T-helper 1 cell treated with Interleukin-12 subunit alpha and Interleukin-12 subunit beta and Interleukin-4 antibody, amounts not matched to agents 30 μg/mL and 1 μg/mL, for 36 hours (primary cell): Measurements from ENCODE around the gene SMIM38.
A peak's percentile ranks its signal among the peaks of the same experiment; 100 is the strongest.

Experiments used
- H3K27ac Mint-ChIP-seq: one replicate; pipeline ENCODE4 v1.8.0; 2021; ENCODE audit warnings: mild to moderate bottlenecking, mixed read lengths
- H3K27me3 Mint-ChIP-seq: one replicate; pipeline ENCODE4 v1.8.0; 2021; ENCODE audit warnings: low read depth, mixed read lengths
- H3K36me3 Mint-ChIP-seq: one replicate; pipeline ENCODE4 v1.8.0; 2021; ENCODE audit warnings: low read depth, mixed read lengths
- H3K4me1 Mint-ChIP-seq: one replicate; pipeline ENCODE4 v1.8.0; 2021; ENCODE audit warnings: low read depth, mixed read lengths
- H3K4me3 Mint-ChIP-seq: one replicate; pipeline ENCODE4 v1.8.0; 2021; ENCODE audit warnings: mild to moderate bottlenecking, moderate library complexity, mixed read lengths
- H3K9me3 Mint-ChIP-seq: one replicate; pipeline ENCODE4 v1.8.0; 2021; ENCODE audit warnings: mixed read lengths

Gene SMIM38

DNA sequence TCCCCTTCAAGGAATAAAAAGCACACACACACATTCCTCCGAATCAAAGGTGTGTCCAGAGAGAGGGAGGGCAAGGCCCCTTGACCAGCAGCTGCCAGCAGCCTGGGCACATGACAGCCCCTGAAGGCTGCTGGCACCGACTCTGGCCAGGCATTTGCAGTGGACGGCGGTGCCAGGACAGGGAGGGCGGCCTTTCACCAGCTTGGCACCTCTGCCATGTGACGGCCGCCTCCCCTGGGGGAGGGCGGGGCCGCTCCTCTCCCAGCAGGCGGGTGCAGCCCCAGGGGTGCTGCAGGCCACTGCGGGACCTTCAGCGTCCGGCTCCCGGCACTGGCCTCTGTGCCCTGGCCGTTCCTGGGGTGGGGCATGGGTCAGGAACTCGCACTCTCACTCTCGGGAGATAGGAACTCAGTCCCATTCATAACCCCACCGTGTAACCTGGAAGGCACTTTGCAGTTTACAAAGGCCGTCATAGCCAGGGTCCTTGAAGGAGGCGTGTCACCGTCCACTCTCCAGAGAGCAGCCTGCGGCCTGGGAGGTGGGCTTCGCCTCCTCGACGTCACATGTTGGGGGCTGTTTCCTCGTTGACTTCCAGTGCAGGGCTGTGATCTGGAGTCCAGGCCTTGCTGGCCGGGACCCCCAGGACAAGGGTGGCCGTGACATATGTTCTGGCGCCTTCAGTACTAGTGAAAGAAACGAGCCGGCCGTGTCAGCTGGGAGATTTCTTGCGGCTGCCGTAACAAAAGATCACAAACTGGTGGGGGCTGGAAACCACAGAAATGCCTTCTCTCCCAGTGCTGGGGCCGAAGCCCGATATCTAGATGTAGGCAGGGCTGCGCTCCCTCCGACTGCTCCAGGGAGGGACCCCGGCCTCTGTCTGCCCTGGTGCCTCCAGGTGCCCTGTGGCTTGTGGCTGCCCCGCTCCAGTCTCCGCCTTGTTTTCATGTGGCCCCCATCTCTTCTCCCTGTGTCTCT, 39.9 kb upstream of the SMIM38 start:
- Mint-ChIP-seq H3K4me1 (peaks cover 1% of the 10 kb centered on the region), H3K27me3 (no peaks in the 10 kb centered on the region), H3K4me3 (no peak overlapping the region), H3K36me3 (no peaks in the 10 kb centered on the region), H3K9me3 (peaks cover 5% of the 10 kb centered on the region), H3K27ac (no peak overlapping the region)

DNA sequence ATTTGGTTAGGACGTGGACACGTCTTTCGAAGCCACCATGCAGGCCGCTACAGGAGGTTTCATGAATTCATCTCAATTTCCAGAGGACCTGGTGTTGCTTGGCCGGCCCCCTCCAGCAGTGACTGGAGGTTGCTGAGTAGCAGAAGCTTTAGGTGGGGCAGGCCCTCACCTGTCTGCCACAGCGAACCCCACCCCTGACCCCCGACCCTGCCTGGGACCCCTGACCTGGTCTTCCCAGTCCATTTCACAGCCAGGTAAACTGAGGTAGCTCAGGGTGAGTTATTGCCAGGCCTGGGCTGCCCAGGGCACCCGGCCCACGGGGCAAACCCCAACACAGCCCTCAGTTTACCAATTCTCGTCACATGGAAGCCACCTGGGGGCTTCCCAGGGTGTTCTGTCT, 39.1 kb upstream of the SMIM38 start:
- H3K9me3 Mint-ChIP-seq: peaks cover 5% of the 10 kb centered on the region
- H3K4me1 Mint-ChIP-seq: peaks cover 7% of the 10 kb centered on the region
- H3K36me3 Mint-ChIP-seq: no peaks in the 10 kb centered on the region
- no peak overlapping the region for H3K4me3 Mint-ChIP-seq
- H3K27ac Mint-ChIP-seq: no peak overlapping the region
- no peaks in the 10 kb centered on the region for H3K27me3 Mint-ChIP-seq

DNA sequence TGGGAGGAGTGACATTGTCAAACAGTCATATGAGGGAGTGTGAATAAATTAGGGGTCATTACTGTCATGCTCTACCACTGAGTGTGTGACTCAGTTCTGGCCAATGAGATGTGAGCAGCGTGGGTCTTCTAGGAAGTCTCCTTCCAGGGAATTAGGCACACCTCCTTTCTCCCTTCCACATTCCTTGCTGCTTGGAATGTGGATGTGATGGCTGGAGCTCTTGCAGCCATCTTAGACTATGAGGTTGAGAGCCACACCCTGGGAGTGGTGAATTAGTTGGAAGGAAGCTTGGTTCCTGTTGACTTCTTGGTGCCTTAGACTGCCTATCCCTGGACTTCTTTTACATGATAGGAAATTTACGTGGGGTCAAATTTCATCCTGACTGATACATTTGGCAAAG, 36.5 kb upstream of the SMIM38 start:
- H3K27me3 Mint-ChIP-seq: no peaks in the 10 kb centered on the region

DNA sequence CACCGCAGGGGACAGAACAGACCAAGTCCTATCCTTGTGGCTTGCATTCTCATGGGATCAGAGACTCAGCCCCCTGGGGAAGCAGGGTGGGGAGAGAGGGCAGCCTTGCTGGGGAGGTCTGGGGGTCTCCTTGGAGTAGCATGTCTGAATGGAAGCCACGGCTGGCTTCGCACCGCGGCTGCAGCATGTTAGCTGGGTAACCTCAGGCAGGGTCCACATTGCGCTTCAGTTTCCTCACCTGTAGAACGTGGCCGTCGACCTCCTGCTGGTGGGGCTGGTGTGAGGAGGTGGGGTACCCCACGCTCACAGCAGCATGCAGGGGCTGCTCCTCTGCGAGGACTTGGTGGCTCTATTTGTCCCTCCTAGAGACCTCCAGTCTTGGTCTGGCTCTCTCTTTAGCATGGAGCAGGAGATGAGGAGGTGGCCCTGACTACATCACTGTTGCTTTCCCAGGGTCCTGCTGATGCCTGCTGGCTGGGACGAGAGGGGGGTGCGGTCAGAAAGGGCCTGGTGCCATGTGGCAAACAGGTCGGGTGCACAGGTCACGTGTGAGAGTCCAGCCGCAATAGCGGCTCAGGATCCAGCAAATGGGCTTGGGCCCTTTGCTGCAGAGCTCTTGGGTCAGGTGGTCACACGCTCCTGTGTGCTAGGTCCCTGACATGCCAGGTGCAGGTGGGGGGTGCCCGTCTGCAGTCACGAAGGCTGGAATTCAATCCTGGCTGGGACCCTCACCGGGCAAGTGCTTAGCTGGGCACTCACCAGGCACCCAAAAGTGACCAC, 35.4 kb upstream of the SMIM38 start:
- no peaks in the 10 kb centered on the region for H3K27me3 Mint-ChIP-seq
- peaks cover 25% of the 10 kb centered on the region for H3K4me1 Mint-ChIP-seq
- H3K9me3 Mint-ChIP-seq: peaks cover 5% of the 10 kb centered on the region
- H3K36me3 Mint-ChIP-seq: no peaks in the 10 kb centered on the region
- no peak overlapping the region for H3K27ac Mint-ChIP-seq
- no peak overlapping the region for H3K4me3 Mint-ChIP-seq

More for the DNA sequence above, 36.5 kb upstream of the SMIM38 start:
- peaks cover 5% of the 10 kb centered on the region for H3K9me3 Mint-ChIP-seq
- peaks cover 19% of the 10 kb centered on the region for H3K4me1 Mint-ChIP-seq
- no peak overlapping the region for H3K27ac Mint-ChIP-seq
- no peaks in the 10 kb centered on the region for H3K36me3 Mint-ChIP-seq
- no peak overlapping the region for H3K4me3 Mint-ChIP-seq

DNA sequence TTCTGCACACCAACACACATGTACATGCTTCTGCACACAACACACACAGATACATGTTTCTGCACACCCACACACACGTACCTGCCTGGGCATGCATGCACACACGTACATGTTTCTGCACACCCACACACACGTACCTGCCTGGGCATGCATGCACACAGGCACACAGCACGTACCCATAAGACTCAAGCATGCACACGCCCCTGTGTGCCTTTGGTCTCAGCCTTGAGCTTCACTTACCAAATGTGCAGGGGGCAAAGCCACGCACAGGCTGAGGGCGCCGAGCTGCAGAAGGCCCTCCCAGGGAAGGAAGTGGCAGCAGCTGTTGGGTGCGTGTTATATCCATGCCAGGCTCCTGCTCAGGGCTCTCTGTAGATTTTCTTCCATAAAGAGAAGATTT, 34.7 kb upstream of the SMIM38 start:
- Mint-ChIP-seq H3K27me3 (no peaks in the 10 kb centered on the region), H3K4me1 (peaks cover 25% of the 10 kb centered on the region), H3K4me3 (no peak overlapping the region), H3K36me3 (no peaks in the 10 kb centered on the region), H3K9me3 (peaks cover 5% of the 10 kb centered on the region), H3K27ac (no peak overlapping the region)

DNA sequence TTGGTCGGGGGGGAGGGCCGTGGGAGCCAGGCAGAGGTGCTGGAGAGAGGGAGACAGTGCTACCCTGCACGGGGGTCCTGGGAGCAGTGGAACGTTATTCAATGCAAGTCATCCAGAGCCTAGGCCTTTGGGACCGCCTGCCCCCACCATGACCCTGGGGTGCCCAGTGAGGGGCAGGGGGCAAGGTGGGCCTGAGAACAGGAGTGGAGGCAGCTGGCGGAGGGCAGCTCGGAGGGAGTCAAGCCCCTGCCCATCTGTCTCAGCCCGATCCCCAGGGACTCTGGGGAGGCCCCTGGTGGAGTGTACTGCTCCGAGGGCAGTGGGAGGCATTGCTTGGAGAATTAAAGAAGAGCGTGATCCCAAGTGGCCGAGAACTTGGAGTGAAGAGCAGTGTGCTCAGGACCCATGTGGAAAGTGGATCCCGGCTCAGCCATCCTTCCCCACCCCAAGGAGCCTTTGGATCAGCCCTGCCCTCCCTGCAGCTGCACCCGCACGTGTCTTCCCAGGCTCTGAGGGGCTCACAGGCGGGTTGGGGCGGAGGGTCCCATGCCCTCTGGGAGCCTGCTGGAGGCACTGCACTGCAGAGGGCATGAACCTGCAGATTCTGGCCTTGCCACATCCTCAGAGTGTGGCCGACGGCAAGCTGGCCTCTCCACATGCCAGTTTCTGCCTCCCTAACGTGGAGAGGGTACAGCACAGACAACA, 34.0 kb upstream of the SMIM38 start:
- H3K4me1 Mint-ChIP-seq: peaks cover 25% of the 10 kb centered on the region
- no peaks in the 10 kb centered on the region for H3K36me3 Mint-ChIP-seq
- H3K27ac Mint-ChIP-seq: no peak overlapping the region
- peaks cover 5% of the 10 kb centered on the region for H3K9me3 Mint-ChIP-seq
- H3K4me3 Mint-ChIP-seq: peak overlapping the region; percentile 30
- no peaks in the 10 kb centered on the region for H3K27me3 Mint-ChIP-seq

DNA sequence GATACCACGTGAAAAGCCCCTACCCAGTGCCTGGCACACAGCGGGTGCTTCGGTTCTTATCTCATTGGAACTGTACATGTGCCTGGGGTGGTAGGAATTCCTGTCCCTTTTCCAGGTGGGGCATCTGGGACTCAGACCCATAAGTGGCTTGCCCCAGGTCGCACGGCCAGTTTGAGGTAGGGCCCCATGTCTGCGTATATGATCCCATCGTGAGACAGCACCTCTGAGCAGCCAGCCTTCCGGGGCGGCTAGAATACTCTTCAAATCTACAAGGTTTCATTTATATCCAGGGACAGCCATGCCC, 33.5 kb upstream of the SMIM38 start:
- Mint-ChIP-seq H3K27me3 (no peaks in the 10 kb centered on the region), H3K4me3 (no peak overlapping the region), H3K4me1 (peaks cover 25% of the 10 kb centered on the region), H3K9me3 (peaks cover 5% of the 10 kb centered on the region), H3K36me3 (no peaks in the 10 kb centered on the region), H3K27ac (peak overlapping the region; percentile 45)

DNA sequence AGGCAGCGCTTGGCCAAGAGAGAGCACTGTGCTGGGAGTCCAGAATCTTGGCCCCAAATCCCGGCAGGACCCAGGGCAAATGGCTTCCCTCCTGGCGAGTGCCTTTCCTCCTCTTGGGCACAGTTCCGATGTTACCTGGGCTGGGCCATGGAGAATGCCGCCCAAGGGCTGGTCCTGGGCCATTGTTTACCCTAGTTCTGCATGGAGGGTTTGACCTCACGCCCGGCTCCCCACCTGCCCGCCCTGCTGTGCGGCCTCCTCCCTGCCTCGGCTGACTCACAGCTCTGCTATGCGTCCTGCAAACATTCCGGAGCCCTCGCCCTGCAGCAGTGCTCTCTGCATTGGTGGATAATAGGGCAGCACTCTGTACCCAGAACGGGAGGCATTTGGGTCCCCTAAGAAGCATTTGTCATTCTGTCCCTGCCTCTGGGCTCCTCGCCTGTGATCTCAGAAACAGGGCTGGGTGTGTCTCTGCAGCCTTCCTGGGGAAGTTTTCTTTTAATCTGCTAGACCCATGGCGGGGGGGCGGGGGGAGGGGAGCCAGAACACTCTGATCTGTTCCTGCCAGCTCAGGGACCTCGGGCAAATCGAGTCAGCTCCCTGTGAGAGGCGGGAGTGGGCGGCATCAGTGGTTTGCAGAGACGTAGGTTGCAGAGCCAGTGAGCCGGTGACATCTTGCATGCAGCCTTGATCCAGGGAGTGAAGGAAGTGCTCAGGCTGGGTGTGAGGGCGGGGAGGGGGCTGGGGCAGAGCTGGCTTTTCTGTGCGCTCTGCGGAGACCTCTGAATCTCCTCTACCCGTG, 32.9 kb upstream of the SMIM38 start:
- Mint-ChIP-seq H3K4me3 (peak overlapping the region; percentile 56), H3K36me3 (no peaks in the 10 kb centered on the region), H3K9me3 (peaks cover 6% of the 10 kb centered on the region), H3K27ac (peak overlapping the region; percentile 79), H3K4me1 (peaks cover 25% of the 10 kb centered on the region), H3K27me3 (no peaks in the 10 kb centered on the region)

DNA sequence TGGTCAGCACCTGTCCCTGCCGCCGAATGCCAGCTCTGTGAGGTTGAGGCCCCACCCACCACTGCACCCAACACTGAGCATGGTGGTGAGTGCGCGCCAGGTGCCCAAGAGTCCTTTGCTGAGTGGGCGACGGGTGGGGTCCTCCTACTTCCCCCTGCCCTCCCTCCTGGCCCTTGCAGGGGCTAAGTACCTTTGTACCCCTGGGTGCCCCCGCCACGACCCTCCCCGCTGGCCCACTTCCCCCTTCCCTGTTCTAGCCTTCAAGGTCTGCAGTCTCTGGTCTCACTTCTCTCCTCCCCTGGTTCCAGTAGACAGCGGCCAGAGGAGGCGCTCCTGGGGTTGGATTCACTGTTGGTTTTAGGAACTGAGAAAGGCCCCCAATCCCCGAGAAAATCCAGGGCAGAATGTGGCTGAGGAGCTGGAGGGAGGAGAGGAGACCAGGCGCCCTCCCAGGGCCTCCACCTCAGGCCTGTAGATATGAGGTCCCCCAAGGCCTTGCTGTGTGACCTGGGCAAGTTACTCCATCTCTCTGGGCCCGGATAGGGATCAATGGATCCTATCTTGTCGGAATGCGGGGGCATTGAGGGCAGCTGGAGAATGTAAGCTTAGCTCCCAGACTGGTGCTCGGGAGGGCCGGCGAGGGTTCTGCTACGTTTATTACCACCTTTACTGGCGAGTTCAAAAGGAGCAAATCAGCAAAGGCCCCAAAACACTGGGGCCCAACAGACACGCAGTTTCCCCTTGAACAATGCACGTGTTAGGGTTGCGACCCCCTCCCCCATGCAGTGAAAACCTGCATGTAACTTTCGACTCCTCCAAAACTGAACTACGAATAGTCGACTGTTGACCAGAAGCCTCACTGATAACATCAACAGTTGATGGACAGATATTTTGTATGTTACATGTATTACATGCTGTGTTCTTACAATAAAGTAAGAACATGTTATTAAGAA, 31.9 kb upstream of the SMIM38 start:
- H3K9me3 Mint-ChIP-seq: peaks cover 14% of the 10 kb centered on the region
- peak overlapping the region; percentile 1 for H3K4me3 Mint-ChIP-seq
- peaks cover 28% of the 10 kb centered on the region for H3K4me1 Mint-ChIP-seq
- peak overlapping the region; percentile 46 for H3K27ac Mint-ChIP-seq
- H3K36me3 Mint-ChIP-seq: no peaks in the 10 kb centered on the region
- no peaks in the 10 kb centered on the region for H3K27me3 Mint-ChIP-seq

DNA sequence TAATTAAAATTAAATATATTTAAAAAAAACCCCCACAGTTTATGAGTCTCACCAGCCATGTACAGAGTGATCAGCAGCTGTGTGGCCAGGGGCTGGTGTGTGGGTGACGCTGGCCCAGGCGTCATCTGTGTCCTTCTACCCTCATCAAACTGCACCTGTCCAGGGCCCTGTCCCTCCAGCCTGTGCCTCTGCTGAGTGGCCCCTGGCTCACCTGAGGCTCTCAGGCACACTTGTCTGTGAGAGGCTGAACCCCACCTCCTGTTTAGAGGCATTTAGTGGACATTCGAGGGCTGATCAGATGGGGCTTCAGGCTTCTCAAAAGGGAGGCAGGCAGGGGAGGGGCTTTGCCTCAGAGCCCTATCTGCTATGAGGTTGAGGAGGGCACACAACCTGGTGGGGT, 29.9 kb upstream of the SMIM38 start:
- Mint-ChIP-seq H3K4me1 (peaks cover 28% of the 10 kb centered on the region), H3K4me3 (no peak overlapping the region), H3K36me3 (no peaks in the 10 kb centered on the region), H3K27me3 (no peaks in the 10 kb centered on the region), H3K9me3 (peaks cover 12% of the 10 kb centered on the region), H3K27ac (no peak overlapping the region)

DNA sequence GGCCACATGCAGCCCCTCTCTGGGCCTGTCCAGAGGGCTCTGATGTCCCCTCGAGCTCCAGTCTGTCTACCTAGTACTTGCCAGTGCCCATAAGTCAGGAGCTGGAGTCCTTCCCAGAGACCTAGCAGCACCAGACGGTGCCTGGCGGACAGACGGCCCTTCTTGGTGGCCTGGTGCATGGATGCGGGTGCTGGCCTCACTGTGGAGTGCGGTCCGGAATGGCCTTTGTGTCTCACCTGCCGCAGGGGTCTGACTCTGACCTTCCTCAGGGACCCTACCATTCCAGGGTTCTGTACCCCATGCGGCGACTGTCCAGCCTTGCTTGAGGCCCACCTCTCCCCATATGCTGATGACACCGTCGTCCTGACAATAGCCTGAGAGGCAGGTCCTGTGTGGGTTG, 29.4 kb upstream of the SMIM38 start:
- Mint-ChIP-seq H3K27ac (no peak overlapping the region), H3K4me1 (peaks cover 25% of the 10 kb centered on the region), H3K27me3 (no peaks in the 10 kb centered on the region), H3K36me3 (no peaks in the 10 kb centered on the region), H3K4me3 (no peak overlapping the region), H3K9me3 (peaks cover 12% of the 10 kb centered on the region)

DNA sequence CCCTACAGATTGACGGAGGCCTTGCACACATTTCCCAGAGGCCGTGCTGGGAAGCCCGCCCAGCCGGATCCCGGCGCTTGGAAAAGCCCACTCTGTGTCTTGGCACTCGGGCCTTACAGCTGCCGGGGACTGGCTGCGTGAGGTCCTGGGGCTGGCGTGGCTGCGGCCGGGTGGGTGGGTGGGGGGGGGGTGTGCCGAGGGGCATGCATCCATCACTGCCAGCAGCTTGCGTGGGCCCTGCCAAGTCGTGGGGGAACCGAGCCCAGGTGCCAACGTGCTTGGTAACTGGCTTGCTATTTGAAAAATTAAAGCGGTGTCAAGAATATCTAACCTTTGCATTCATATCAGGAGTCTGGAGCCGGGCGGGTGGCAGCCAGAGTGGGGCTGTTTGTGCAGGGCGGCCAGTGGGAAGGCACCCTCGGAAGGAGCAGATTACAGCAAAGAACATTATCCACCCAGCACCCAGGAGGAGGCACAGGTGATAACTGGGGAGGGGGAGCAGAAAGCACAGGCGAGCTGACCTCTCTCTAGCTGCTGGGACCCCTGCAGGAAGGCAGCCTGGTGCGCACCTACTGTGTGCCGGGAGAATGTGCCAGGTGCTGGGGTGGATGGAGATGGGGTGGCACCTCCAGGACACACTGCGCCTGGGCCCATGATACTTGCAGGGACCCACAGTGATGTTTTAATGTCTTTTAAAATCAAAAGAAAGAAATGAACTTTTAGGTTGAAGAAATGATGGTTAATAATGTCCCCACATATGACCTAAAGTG, 28.5 kb upstream of the SMIM38 start:
- Mint-ChIP-seq H3K36me3 (no peaks in the 10 kb centered on the region), H3K27ac (no peak overlapping the region), H3K27me3 (no peaks in the 10 kb centered on the region), H3K9me3 (peaks cover 12% of the 10 kb centered on the region), H3K4me3 (no peak overlapping the region), H3K4me1 (peaks cover 24% of the 10 kb centered on the region)

DNA sequence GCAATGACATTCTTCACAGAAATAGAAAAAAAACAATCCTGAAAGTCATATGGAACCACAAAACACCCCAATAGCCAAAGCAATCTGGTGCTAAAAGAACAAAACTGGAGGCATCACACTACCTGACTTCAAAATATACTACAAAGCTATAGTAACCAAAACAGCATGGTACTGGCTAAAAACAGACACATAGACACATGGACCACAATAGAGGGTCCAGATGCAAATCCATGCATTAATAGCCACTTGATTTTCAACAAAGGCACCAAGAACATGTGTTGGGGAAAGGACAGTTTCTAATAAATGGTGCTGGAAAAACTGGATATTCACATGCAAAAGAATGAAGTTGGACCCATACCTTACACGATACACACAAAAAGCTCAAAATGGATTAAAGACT, 27.9 kb upstream of the SMIM38 start:
- Mint-ChIP-seq H3K4me3 (no peak overlapping the region), H3K4me1 (peaks cover 19% of the 10 kb centered on the region), H3K9me3 (peaks cover 13% of the 10 kb centered on the region), H3K27ac (no peak overlapping the region), H3K36me3 (no peaks in the 10 kb centered on the region), H3K27me3 (no peaks in the 10 kb centered on the region)
